ENCODE measurements around the gene GCDH. TPM values are rescaled to one million over a fixed set of nuclear protein-coding genes. Genes with fewer than 3 reads are reported as not detected.

The GCDH gene
- polyA plus RNA-seq, 1 donor (not counting 4 experiments of a cell fraction or from before 2014, with no cell fraction given): 11.5 TPM

- H3K4me1 ChIP-seq (ENCODE audit: control insufficient read depth, extremely low read depth, insufficient read depth, low read length): peaks cover 9% of the 10 kb centered on the region
- no peak overlapping the region for H3K4me3 ChIP-seq (ENCODE audit: control insufficient read depth in 2 of 3, extremely low read depth in 1 of 3, insufficient read depth in 2 of 3, low read depth in 1 of 3, low read length in 3 of 3)
- no peak for TF ChIP-seq EZH2 (IDR thresholded peaks at IDR 0.05; ENCODE audit: low read length)
- no peak for TF ChIP-seq CTCF (optimal IDR thresholded peaks at IDR 0.05 in 1 of 3, IDR thresholded peaks at IDR 0.05 in 1 of 3, conservative IDR thresholded peaks at IDR 0.05 in 1 of 3; ENCODE audit: extremely low read depth in 1 of 3, insufficient read depth in 2 of 3, low read length in 3 of 3)
- no peaks in the 10 kb centered on the region for H3K79me2 ChIP-seq (ENCODE audit: control insufficient read depth, insufficient read depth, low read length)
- H3K27ac ChIP-seq (ENCODE audit: control insufficient read depth, insufficient read depth, low read length): no peak overlapping the region
- H3K27me3 ChIP-seq (ENCODE audit: control insufficient read depth, extremely low read depth, insufficient read depth, low read length): no peaks in the 10 kb centered on the region
- no peak overlapping the region for H3K4me2 ChIP-seq (ENCODE audit: control insufficient read depth, extremely low read depth, insufficient read depth, low read depth, low read length)
- dilution Hi-C loops (cut with MboI; ENCODE audit: extremely low pct_ligation_motif_present, low sequenced_read_pairs): no loop called here
- no peaks in the 10 kb centered on the region for H3K36me3 ChIP-seq (ENCODE audit: control insufficient read depth in 2 of 2, extremely low read depth in 1 of 2, insufficient read depth in 2 of 2, low read length in 2 of 2)
- no peaks in the 10 kb centered on the region for H3K9me3 ChIP-seq (ENCODE audit: control insufficient read depth, low read depth, low read length)
- no peak overlapping the region for H3K9ac ChIP-seq (ENCODE audit: control insufficient read depth, extremely low read depth, insufficient read depth, low read length)
- DNase-seq (ENCODE audit: low read depth, low spot score) (no peak), FAIRE-seq (no peak)
- no peaks in the 10 kb centered on the region for H4K20me1 ChIP-seq (ENCODE audit: control insufficient read depth, extremely low read depth, insufficient read depth, low read length)
- no peak overlapping the region for H2AFZ ChIP-seq (ENCODE audit: control insufficient read depth, low read length)
- H3K9me1 ChIP-seq (ENCODE audit: control insufficient read depth, extremely low read depth, insufficient read depth, low read length): no peaks in the 10 kb centered on the region
Observed at GRCh38 chr19:12865746-12866415, 25.1 kb upstream of the GCDH start.

DNA sequence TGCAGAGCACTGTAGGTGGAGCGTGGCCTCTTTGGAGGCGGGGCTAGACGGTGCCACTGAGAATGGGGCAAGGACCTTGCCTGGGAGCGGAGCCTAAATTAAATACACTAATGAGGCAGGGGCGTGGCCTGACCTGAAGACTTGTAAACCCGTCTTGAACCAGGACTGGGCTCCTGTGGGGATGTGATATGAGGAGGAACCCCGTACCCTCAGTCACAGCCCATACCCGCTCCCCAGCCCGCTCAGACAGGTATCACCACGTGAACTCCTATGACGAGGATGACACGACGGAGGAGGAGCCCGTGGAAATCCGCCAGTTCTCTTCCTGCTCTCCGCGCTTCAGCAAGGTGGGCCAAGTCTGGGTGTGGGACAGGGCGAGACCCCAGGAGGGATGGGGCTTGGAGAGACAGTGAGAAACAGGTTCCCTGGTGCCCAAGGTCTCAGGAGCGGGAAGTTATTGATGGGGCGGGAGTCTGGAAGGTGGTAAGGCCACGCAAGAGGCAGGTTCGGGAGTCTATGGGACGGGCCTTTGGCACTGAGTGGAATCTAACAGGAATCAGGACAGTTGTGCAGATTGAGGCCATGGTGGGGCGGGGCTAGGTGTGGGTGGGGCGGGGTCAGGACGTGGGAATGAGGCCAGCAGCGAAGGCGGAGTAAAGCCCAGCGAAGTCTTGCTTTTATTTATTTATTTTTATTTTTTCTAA, 24.4 kb upstream of the GCDH start:
- no peaks in the 10 kb centered on the region for H4K20me1 ChIP-seq (ENCODE audit: control insufficient read depth, extremely low read depth, insufficient read depth, low read length)
- no peak for TF ChIP-seq EZH2 (IDR thresholded peaks at IDR 0.05; ENCODE audit: low read length)
- no peak for TF ChIP-seq CTCF (optimal IDR thresholded peaks at IDR 0.05 in 1 of 3, IDR thresholded peaks at IDR 0.05 in 1 of 3, conservative IDR thresholded peaks at IDR 0.05 in 1 of 3; ENCODE audit: extremely low read depth in 1 of 3, insufficient read depth in 2 of 3, low read length in 3 of 3)
- H3K9me3 ChIP-seq (ENCODE audit: control insufficient read depth, low read depth, low read length): no peaks in the 10 kb centered on the region
- H3K9ac ChIP-seq (ENCODE audit: control insufficient read depth, extremely low read depth, insufficient read depth, low read length): no peak overlapping the region
- no peak for FAIRE-seq
- peaks cover 9% of the 10 kb centered on the region for H3K4me1 ChIP-seq (ENCODE audit: control insufficient read depth, extremely low read depth, insufficient read depth, low read length)
- no peak overlapping the region for H3K27ac ChIP-seq (ENCODE audit: control insufficient read depth, insufficient read depth, low read length)
- H3K79me2 ChIP-seq (ENCODE audit: control insufficient read depth, insufficient read depth, low read length): no peaks in the 10 kb centered on the region
- H2AFZ ChIP-seq (ENCODE audit: control insufficient read depth, low read length): peak overlapping the region; percentile 56
- no peaks in the 10 kb centered on the region for H3K36me3 ChIP-seq (ENCODE audit: control insufficient read depth in 2 of 2, extremely low read depth in 1 of 2, insufficient read depth in 2 of 2, low read length in 2 of 2)
- H3K9me1 ChIP-seq (ENCODE audit: control insufficient read depth, extremely low read depth, insufficient read depth, low read length): no peaks in the 10 kb centered on the region
- no peak overlapping the region for H3K4me3 ChIP-seq (ENCODE audit: control insufficient read depth in 2 of 3, extremely low read depth in 1 of 3, insufficient read depth in 2 of 3, low read depth in 1 of 3, low read length in 3 of 3)
- peak overlapping the region; percentile 50 for H3K4me2 ChIP-seq (ENCODE audit: control insufficient read depth, extremely low read depth, insufficient read depth, low read depth, low read length)
- H3K27me3 ChIP-seq (ENCODE audit: control insufficient read depth, extremely low read depth, insufficient read depth, low read length): no peaks in the 10 kb centered on the region
- no peak for DNase-seq (ENCODE audit: low read depth, low spot score)
- dilution Hi-C loops (cut with MboI; ENCODE audit: extremely low pct_ligation_motif_present, low sequenced_read_pairs): no loop called here
